Panc1 (cell line): ENCODE results near the gene GALNT9. TPM values are rescaled to one million over a fixed set of nuclear protein-coding genes. Genes with fewer than 3 reads are reported as not detected.
"Not testable (repeated sequence)": the region's sequence is repeated elsewhere in the genome, so short reads cannot be mapped to it uniquely, and the experiment has no call there.

Experiments
- ATAC-seq: fragments of 200-7000 bp; cut with Tn5 transposase; 2 replicates; pipeline ENCODE4 v1.9.1; 2020; ENCODE audit warnings: mild to moderate bottlenecking, moderate library complexity
- BruUV-seq: library from RNA; stranded (reverse); fragments of 400-500 nt; replicated peaks from 2 replicates; lab custom pipeline; 2021; lab: Mats Ljungman, UMichigan
- CTCF ChIA-PET: fragments of 300-600 bp; sonication (Branson Sonifier 250); formaldehyde crosslinking; loops from one replicate; lab custom pipeline; 2022; ENCODE audit warnings: antibody characterized with exemption; lab: Charles Lee
- POLR2A ChIA-PET: fragments of 300-600 bp; sonication (Branson Sonifier 250); formaldehyde crosslinking; loops from one replicate; lab custom pipeline; 2022; ENCODE audit warnings: antibody characterized with exemption; lab: Charles Lee
- DNase-seq: peaks from one replicate; pipeline ENCODE4 v3.0.0-alpha.2; 2010; ENCODE audit warnings: low read depth, low spot score
- H3K27ac ChIP-seq: 2 replicates; pipeline ENCODE4 v1.5.1; 2011; ENCODE audit warnings: mild to moderate bottlenecking, low read length, inconsistent platforms
- H3K27me3 ChIP-seq: fragments of 200-500 bp; sonication (Bioruptor generic); 2 replicates; pipeline ENCODE4 v1.6.0; 2014; ENCODE audit warnings: low read length, inconsistent platforms; ENCODE audit not compliant: control insufficient read depth, insufficient read depth
- H3K36me3 ChIP-seq: fragments of 200-500 bp; sonication (Bioruptor generic); 2 replicates; pipeline ENCODE4 v1.5.1; 2014; ENCODE audit warnings: inconsistent platforms, mild to moderate bottlenecking, low read length, moderate library complexity; ENCODE audit not compliant: control insufficient read depth, insufficient read depth
- H3K4me1 ChIP-seq: 2 replicates; pipeline ENCODE4 v1.5.1; 2011; ENCODE audit warnings: inconsistent platforms, mild to moderate bottlenecking, low read length, moderate library complexity; ENCODE audit not compliant: control insufficient read depth, insufficient read depth
- H3K4me3 ChIP-seq, 2 experiments: 2 replicates each; pipeline ENCODE4 v1.5.1; 2011 to 2012; ENCODE audit warnings: low read depth in 2 of 2, low read length in 2 of 2, mild to moderate bottlenecking in 2 of 2, inconsistent platforms in 1 of 2, moderate library complexity in 1 of 2
- H3K9me3 ChIP-seq: fragments of 200-500 bp; sonication (Bioruptor generic); 2 replicates; pipeline ENCODE4 v1.5.1; 2014; ENCODE audit warnings: low read depth, mild to moderate bottlenecking, inconsistent platforms, low read length, moderate library complexity; ENCODE audit not compliant: control insufficient read depth, insufficient read depth
- CTCF ChIP-seq: fragments of 450-650 bp; IDR thresholded peaks from 2 replicates; pipeline ENCODE4 v1.5.1; 2017; ENCODE audit warnings: mild to moderate bottlenecking
- POLR2AphosphoS5 ChIP-seq: IDR thresholded peaks from 2 replicates; pipeline ENCODE4 v1.6.1; 2012; ENCODE audit warnings: mild to moderate bottlenecking, low read depth, low read length, moderate library complexity
- REST ChIP-seq, 2 experiments: IDR thresholded peaks; 2 replicates each; pipeline ENCODE4 v1.6.1; 2011 to 2012; ENCODE audit warnings: low read depth in 2 of 2, control low read depth in 1 of 2, low read length in 1 of 2, mild to moderate bottlenecking in 1 of 2, moderate library complexity in 1 of 2; ENCODE audit not compliant: insufficient read depth in 1 of 2
- SIN3A ChIP-seq: IDR thresholded peaks from 2 replicates; pipeline ENCODE4 v1.6.1; 2012; ENCODE audit warnings: low read depth, mild to moderate bottlenecking, low read length, moderate library complexity, borderline replicate concordance; ENCODE audit not compliant: insufficient read depth
- TCF7L2 ChIP-seq: IDR thresholded peaks from 2 replicates; pipeline ENCODE4 v1.6.1; 2011; ENCODE audit warnings: mild to moderate bottlenecking, low read depth, low read length, inconsistent platforms
- in situ Hi-C: cut with HindIII; loops from 2 replicates; pipeline ENCODE4 v1.10.0; 2016; ENCODE audit warnings: low sequenced_read_pairs, low pct_unique_long_range_greater_than_20kb
- intact Hi-C: fragments of 100-400 bp; cut with micrococcal nuclease; formaldehyde crosslinking; loops from one replicate; pipeline ENCODE4 v1.10.0; 2022; ENCODE audit not compliant: unreplicated experiment
- total RNA-seq: library from RNA; stranded (reverse); gene quantifications from one replicate; pipeline ENCODE4 v1.2.1, GENCODE V29; 2021; ENCODE audit not compliant: unreplicated experiment

GALNT9 gene
- total RNA-seq, 1 experiment from 2014 or later = 0.33 TPM

DNA sequence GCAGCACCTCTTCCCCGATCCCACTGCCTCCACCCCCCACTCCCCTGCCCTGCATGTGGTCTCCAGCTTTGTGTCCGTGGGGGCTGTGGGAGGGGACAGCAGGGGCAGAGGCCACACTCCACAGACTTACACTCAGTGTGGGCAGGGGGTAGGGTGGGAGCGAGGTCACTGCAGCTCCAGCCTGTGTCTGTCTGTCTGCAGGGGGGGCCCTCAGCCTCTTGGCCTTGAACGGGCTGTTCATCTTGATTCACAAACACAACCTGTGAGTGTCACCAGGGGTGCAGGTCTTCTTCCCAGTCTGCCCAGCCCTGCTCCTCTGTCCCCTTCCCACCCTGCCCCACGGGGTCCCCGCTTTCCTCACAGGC, 178.6 kb downstream of the GALNT9 start:
- DNase-seq = no peak
- H3K4me1 ChIP-seq = no peaks in the 10 kb centered on the region
- no peaks in the 10 kb centered on the region for H3K9me3 ChIP-seq
- BruUV-seq = no TSS peak
- intact Hi-C loops = loop anchor here (10.0 kb wide), 2 partner anchors 64 to 254 kb away; no protein-coding TSS in a partner anchor
- TF ChIP-seq CTCF = no peak
- TF ChIP-seq TCF7L2 = no peak
- TF ChIP-seq POLR2AphosphoS5 = no peak
- no peak for TF ChIP-seq REST (IDR thresholded peaks at IDR 0.05; ENCODE audit: insufficient read depth in 1 of 2, low read depth in 2 of 2, low read length in 1 of 2)
- no peak for TF ChIP-seq SIN3A
- ChIA-PET CTCF (interaction anchor here (0.6 kb wide), 1 partner anchor 34 kb away, joined by 3 read pairs; no protein-coding TSS in a partner anchor), POLR2A (no interaction called here)
- no peak overlapping the region for H3K27ac ChIP-seq
- H3K36me3 ChIP-seq = no peaks in the 10 kb centered on the region
- no peak for ATAC-seq
- H3K27me3 ChIP-seq = no peaks in the 10 kb centered on the region
- no peak overlapping the region for H3K4me3 ChIP-seq
- in situ Hi-C loops = no loop called here

DNA sequence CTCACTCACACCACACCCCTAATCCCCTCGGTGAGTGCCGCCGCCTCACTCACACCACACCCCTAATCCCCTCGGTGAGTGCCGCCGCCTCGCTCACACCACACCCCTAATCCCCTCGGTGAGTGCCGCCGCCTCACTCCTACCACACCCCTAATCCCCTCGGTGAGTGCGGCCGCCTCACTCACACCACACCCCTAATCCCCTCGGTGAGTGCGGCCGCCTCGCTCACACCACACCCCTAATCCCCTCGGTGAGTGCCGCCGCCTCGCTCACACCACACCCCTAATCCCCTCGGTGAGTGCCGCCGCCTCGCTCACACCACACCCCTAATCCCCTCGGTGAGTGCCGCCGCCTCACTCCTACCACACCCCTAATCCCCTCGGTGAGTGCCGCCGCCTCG, 179.9 kb downstream of the GALNT9 start:
- H3K4me1 ChIP-seq, intact Hi-C loops, in situ Hi-C loops, POLR2A ChIA-PET, H3K4me3 ChIP-seq, BruUV-seq, H3K36me3 ChIP-seq, CTCF ChIA-PET, H3K9me3 ChIP-seq, H3K27ac ChIP-seq, ATAC-seq, H3K27me3 ChIP-seq, DNase-seq: not testable (repeated sequence)

DNA sequence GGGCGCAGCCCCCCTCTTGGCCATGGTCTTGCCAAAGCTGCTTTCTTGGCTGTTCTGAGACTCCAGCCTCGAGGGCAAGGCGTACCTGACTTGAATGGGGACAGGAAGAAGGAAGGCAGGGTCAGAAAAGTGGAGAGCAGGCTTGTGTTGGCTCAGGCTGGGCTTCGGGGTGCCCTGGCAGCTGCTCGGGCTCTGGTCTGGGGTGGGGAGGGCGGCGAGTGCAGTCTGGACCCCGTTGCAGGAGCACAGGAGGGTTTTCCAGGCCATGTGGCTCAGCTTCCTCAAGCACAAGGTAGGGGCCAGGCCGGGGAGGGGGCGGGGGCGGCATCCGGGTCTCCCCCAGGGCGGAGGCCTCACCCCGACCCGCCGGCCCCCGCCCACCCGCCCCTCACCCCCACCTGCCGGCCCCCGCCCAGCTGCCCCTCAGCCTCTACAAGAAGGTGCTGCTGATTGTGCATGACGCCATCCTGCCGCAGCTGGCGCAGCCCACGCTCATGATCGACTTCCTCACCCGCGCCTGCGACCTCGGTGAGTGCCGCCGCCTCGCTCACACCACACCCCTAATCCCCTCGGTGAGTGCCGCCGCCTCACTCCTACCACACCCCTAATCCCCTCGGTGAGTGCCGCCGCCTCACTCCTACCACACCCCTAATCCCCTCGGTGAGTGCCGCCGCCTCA, 180.9 kb downstream of the GALNT9 start:
- ChIA-PET CTCF (interaction anchor here (0.6 kb wide), 1 partner anchor 250 kb away, joined by 3 read pairs; no protein-coding TSS in a partner anchor), POLR2A (no interaction called here)
- no TSS peak for BruUV-seq
- no peak for TF ChIP-seq TCF7L2
- TF ChIP-seq POLR2AphosphoS5 = no peak
- TF ChIP-seq CTCF = no peak
- no peak for TF ChIP-seq REST (IDR thresholded peaks at IDR 0.05; ENCODE audit: insufficient read depth in 1 of 2, low read depth in 2 of 2, low read length in 1 of 2)
- H3K9me3 ChIP-seq = no peaks in the 10 kb centered on the region
- in situ Hi-C loops = no loop called here
- H3K4me1 ChIP-seq = 0 out of 2 replicates have a peak, but pooled peaks cover 8% of the 10 kb centered on the region
- no peak overlapping the region for H3K27ac ChIP-seq
- ATAC-seq (no peak), DNase-seq (no peak)
- H3K4me3 ChIP-seq = no peak overlapping the region
- H3K27me3 ChIP-seq = no peaks in the 10 kb centered on the region
- intact Hi-C loops = no loop called here
- H3K36me3 ChIP-seq = no peaks in the 10 kb centered on the region
